ENCODE results near the gene TKFC.

Gene TKFC

DNA sequence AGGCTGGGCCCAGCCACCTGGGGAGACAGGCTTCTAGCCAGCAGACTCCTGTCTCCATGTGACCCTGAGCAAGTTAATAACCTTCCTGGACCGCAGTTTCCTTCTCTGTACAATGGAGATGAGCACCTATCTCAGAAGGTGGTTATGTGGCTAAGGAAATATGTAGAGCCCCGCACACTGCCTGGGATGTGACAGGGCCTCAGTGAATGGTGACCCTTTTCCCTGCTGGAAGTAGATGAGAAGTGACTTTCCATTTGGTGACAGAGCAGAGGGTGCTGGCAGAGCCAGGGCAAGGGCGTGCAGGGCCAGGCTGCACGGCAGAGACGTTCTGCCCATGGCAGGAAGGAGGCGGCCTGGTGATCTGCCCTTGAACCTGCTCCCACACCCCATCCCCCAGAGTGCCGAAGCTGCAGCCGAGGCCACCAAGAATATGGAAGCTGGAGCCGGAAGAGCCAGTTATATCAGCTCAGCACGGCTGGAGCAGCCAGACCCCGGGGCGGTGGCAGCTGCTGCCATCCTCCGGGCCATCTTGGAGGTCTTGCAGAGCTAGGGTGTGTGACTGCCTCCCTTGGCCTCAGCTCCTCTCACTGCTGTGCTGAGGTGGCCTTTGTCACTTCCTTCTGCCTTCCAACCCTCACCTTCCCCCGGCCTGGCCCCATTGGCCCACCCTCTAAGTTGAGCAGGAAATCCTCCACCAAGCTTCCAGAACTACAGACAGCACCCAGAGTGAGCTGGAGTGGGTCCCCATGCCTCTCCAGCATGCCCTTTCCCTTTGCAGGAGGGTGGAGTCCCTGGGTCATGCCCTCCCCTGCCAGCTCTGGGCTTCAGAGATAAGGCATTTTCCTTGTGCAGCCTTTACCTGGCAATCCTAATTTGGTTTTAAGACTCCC, 13.2 kb downstream of the TKFC start:
- no peak for DNase-seq (ENCODE audit: low read depth)

DNA sequence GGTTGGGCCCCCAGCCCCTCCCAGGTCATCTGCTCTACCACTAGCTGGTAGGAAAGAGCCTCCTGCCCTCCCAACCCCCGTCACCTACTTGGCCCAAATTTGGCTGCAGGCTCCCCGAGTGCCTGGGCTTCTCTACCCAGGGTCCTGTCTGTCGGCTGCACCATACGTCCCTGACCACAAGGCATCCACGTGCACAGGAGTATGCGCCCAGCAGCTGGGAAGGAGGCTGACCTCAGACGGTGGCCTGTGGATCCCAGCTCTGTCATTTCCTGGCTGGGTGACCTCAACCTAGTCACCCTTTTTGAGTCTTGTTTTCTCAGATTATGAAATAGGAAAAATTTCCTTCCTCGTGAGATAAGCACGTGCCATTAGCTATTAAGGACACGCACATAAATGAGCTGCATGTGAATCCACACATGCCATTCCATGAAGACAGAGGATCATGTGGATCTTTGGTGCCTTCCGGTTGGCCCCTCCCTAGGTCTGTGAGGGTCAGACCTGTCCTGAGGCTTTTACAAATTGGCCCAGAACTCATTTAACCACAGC, 15.0 kb downstream of the TKFC start:
- no peak for DNase-seq (ENCODE audit: low read depth)

DNA sequence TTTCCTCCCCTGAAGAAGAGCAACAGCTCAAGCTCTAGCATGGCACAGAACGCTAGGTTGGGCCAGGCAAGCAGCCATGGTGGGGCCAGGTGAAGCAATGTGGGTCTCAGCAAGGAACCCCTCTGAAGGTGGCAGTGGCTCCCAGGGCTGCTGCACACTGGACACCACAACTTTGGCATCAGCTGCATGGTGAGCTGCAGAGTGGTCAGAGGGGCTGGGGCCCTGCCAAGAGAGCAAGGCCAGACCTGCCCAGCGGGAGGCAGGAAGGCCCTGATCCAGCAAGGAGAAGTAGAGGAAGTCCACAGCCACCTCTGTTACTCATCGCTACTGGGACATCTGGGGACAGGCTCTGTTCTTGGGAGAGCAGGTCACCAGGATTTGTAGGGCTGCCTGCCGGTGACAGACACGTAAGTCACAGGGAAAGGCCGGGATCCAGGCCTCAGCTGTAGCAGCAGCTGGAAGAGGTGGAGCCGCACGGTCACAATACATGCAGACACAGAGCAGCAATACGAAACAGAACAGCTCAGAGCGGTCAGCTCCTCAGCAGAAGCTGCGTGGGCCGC, 16.2 kb downstream of the TKFC start:
- DNase-seq (ENCODE audit: low read depth): no peak

DNA sequence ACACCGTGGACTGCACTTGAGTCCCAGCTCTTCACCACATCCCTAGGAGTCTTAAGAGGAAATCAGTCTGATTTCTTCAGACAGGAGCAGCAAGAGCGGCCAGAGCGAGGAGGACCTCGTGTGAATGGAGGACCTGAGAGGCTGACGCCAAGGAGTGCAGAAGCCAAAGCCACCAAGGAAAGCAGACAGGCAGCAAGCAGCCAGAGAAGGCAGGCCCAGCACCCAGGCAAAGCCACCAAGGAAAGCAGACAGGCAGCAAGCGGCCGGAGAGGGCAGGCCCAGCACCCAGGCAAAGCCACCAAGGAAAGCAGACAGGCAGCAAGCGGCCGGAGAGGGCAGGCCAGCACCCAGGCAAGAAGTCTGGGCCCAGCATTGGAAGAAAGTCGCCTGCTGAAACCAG, 16.9 kb downstream of the TKFC start:
- no peak for DNase-seq (ENCODE audit: low read depth)

DNA sequence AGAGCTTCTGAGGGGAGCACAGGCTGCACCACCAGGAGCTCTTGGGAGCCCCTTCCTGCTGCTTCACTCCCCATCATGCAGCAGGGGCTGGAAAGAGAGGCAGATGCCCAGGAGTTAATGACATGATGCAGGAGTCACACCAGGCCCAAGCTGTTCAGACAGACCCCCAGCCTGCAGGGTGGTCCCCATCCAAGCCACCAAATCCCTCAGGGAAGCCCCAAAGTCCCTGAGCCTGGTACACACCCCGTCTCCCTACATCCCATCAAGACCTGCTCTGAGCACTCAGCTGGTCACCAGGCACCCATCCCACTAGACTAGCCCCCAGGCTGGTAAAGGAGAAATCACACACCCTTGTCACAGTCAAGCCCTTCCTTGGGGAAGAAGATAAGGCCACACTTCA, 17.3 kb downstream of the TKFC start:
- DNase-seq (ENCODE audit: low read depth): no peak

DNA sequence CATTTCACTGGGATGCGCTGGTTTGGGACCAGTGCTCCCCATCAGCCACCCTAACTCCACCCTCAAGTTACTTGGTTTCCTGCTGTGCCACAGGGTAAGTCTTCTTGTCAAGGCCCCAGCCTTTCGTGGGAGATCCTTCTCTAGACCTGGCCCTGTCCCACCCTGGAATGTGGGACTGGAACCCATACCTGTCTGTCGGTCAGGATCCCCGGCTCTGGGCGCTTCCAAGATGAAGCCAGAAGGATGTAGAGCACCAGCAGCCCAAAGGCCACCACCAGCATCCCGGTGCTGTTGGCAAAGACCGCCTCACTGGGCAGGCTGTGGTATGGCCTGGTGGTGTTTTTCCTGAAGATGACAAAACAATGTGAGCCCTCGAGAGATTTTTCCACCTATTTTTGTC, 17.8 kb downstream of the TKFC start:
- no peak for DNase-seq (ENCODE audit: low read depth)

DNA sequence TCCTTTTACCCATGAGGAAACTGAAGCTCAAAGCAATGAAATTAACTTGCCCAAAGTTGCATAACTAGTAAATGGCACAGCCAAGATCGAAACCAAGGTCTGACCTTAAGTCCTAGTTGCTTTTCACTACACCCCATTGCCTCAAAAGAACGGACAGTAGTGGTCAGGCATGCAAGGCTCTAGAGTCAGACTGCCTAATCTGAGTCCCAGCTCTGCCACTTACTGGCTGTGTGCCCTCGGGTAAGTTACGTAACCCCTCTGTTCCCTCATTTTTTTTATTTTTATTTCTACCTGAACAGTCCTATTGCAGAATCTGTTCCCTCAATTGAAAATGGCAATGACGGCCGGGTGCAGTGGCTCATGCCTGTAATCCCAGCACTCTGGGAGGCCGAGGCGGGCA, 19.0 kb downstream of the TKFC start:
- DNase-seq (ENCODE audit: low read depth): no peak

DNA sequence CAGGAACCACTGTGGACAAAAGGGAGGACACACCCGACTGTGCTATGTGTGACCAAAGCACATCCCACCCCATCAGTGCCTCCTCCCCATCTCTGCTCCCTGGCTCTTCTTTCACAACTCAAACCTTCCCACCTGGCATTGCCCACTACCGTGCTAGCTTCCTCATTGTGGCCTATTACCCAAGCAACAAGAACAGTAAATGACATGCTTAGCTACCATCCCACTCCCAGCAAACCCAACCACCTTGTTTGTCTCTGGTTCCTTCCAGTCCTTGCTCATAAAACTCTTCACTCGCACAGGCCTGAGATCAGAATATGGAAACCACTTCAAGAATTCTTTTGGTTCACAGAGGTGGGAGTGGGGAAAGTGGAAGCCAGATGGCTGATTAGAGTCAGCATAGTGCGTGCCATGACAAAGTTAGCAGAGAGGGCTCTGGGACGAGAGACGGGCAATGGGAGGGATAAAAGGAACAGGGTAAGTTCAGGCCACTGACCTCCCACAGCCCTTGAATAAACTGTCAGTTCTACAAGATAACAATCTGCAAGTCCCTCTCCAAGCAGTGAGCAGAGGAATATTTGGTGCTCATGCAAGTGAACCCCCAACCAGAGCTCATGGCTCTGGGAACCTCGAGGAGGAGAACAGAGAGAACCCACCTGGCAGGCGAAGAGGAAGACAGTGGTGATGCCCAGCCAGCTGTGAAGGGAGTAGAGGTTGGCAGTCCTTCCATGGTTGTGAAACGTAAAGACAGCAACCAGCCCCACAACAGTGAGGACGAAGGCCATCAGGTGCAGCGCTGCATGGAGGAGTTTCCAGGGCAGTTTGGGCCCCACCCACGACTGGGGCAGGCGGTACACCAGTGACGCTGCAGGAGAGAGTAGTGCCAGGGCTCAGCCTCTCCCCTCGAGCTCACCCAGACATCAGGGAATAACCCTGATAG, 20.4 kb downstream of the TKFC start:
- no peak for DNase-seq (ENCODE audit: low read depth)

DNA sequence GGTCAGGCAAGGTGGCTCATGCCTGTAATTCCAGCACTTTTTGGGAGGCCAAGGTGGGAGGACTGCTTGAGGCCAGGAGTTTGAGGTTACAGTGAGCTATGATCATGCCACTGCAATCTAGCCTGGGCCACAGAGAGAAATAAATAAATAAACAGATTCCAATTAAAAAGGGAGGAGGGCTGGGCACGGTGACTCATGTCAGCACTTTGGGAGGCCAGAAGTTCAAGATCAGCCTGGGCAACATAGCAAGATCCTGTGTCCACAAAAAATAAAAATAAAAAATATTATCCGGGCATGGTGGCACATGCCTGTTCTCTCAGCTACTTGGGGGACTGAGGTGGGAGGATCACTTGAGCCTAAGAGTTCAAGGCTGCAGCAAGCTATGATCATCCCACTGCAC, 21.2 kb downstream of the TKFC start:
- DNase-seq (ENCODE audit: low read depth): no peak

DNA sequence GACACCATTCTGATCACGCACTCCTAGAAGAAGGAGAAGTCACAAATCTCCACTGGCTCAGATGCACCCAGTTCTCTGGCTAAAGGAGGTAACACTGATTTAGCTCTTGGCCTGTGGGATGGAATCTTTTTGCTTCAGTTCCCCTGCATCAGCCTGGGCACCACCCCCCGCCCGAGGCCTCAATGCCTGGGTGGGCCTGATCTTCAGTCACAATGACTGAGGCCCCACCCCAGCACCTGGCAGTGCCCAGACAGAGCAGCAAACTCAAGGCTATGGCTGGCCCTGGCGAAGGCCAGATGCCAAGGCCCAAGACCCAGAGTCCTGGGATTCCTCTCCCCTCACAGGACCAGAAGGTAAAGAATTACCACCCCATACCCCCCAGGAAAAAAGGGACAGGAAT, 23.7 kb downstream of the TKFC start:
- no peak for DNase-seq (ENCODE audit: low read depth)

DNA sequence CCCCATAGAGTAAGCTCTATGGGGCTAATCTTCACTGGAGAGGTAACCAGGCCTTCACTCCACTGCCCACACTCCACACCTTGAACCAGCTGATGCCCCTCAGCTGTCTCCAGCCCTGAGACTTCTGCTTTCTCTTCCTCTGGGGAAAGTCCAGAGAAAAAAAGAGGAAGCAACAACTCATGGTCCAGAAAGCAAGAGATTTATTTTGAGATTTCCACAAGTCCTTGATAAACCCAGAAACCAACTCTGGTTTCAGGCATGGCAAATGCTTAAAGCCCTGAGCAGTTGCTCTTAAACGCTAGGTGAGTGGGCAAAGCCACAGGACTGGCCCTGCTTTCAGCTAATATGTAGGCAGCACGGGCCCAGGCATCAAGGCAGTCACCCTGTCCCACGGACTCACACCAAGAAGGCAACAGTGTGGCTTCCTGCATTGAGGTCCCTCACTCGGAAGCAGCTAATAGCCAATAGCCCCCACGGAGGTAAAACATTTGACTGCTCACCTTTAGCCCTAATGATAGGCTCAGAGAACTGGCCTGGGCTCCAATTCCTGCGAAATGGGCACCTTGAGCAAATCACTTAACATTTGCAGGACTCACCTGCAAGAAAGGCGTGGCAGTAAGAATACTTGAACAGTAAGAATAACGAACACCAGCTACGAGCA, 24.3 kb downstream of the TKFC start:
- DNase-seq (ENCODE audit: low read depth): no peak

DNA sequence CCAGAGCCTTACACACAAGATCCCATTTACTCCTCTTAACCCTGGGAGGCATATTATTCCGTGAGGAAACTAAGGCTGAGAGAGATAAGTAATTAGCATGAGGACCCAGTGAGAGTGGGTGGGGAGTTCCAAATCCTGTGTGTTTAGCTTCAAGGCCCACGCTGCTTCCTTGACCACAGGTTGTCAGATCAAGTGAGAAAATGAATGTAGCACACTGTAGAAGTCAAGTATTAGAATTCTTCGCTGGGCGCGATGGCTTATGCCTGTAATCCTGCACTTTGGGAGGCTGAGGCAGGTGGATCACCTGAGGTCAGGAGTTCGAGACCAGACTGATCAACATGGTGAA, 24.8 kb downstream of the TKFC start:
- no peak for DNase-seq (ENCODE audit: low read depth)

DNA sequence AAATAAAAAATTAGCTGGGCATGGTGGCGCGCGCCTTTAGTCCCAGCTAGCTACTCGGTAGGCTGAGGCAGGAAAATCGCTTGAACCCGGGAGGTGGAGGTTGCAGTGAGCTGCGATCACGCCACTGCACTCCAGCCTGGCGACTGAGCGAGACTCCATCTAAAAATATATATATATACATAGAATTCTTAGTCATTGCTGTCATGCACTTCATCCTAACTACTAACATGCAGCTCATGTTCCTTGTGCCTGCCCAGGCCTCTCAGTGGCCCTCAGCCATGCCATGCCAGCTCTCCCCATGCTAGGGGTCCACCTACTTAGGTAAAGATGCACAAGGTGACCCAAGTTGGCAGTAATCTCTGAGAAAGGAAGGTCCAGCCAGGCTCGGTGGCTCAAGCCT, 25.5 kb downstream of the TKFC start:
- no peak for DNase-seq (ENCODE audit: low read depth)

DNA sequence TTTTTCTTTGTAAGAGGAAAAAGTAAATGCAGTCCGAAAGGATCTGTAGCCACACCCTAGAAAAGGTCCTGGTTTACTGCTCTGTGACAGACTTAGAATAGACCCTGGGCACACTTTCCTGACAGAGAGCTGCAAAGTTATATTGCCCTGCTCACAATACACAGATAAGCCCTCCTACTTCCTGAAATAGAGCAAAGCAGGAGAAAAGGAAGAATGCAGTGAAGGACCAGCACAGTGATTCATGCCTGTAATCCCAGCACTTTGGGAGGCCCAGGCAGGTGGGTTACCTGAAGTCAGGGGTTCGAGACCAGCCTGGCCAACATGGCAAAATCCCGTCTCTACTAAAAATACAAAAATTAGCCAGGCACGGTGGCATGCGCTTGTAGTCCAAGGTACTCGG, 26.5 kb downstream of the TKFC start:
- no peak for DNase-seq (ENCODE audit: low read depth)

DNA sequence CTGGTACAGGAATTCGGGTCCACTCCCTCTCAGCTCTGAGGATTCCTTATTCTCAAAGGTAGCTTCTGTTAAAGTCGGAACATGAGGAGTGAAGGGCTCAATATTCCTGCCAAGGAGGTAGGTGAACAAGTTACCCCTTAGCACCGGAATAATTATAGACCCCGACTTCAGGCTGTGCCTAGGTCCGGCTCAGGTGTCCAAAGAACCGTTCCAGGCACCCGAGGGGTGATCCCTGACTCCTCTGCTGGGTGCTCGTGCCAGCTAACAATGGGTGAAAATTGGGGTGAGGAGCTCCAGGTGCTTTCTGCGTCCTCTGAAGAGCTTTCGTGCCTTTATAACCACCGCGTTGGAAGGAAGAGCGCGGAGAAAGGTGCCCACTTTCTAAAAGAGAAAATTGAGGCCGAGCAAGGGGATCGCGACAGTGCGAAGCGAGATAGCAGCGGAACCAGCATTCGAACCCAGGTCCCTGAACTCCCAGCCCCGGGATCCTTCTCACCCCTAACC, 28.3 kb downstream of the TKFC start:
- no peak for DNase-seq (ENCODE audit: low read depth)

DNA sequence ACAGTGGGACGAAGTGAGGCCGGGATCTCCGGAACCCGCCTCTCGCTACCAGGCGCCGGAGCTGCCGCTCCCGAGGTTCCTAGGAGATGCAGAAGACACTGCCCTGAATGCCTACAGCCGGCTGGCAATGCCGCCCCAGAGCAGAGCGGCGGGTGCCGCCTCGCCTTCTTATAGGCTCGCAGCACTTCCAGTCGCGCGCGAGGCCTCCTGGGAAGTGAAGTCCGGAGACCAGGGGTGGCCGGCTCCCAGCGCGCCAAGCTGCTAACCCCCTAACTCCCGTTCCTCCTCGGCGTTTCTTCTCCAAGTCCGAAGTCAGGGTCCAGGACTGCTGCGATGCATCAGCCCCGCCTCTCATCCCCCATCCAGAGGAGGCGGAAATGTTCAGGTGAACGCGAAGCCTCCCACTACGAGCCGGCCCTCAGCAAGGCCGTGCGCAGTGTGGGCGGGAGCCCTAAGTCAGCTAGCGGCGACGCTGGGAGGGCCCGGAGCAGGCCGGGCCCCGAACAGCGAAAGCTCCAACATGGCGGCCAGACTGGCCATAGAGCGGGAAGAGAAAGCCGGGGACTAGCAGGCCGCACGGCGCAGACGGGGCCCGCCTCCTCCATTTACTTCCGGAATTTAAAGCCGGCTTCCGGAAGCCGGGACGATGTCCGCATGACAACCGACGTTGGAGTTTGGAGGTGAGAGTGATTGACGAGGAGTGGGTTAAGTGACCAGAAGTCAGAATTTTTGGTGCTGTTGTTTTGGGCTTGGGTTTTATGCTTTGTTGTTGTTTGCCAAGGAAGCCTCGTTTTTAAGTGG, 28.9 kb downstream of the TKFC start, which contains the start of the genes CYB561A3 and TMEM138:
TSS of gene CYB561A3 (minus strand) at position 142 of the 801 bp plus-strand sequence. CDS start 5,169 bp downstream, outside the sequence.
TSS of gene TMEM138 (plus strand) at position 634 of the 801 bp plus-strand sequence. CDS start 2,017 bp downstream, outside the sequence.
- DNase-seq (ENCODE audit: low read depth): peak; percentile 86

DNA sequence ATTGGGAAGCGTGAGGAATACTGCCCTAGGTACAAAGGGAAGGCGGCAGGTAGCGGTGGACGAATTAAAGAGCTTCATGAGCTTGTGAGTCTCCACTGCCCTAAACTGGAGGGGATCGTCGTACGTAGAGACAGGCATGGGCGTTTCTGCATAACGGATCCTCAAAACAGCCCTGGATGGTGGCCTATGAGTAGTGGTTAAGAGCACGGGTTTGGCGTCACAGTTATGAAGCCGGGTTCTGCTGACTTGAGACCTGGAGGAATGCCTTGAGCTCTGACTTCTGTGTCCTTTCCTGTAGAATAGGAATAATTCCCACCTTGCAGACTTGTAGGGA, 29.5 kb downstream of the TKFC start:
- no peak for DNase-seq (ENCODE audit: low read depth)

DNA sequence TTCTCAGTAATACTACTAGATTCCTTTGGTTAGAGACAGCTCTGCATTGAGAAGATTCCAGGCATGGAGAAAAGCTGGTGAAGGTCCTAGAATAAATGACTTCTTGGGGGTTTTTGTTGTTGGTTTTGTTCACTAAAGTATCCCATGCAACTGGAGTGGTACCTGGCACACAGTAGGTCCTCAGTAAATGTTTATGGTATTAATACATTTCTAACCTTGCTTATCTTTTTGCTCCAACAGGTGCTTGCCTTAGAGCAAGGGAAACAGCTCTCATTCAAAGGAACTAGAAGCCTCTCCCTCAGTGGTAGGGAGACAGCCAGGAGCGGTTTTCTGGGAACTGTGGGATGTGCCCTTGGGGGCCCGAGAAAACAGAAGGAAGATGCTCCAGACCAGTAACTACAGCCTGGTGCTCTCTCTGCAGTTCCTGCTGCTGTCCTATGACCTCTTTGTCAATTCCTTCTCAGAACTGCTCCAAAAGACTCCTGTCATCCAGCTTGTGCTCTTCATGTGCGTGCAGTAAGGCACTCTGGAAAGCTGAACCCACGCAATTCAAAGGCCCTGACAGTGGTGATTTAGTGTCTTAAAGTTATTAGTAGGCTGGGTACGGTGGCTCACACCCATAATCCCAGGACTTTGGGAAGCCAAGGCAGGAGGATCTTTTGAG, 31.1 kb downstream of the TKFC start:
- no peak for DNase-seq (ENCODE audit: low read depth)

DNA sequence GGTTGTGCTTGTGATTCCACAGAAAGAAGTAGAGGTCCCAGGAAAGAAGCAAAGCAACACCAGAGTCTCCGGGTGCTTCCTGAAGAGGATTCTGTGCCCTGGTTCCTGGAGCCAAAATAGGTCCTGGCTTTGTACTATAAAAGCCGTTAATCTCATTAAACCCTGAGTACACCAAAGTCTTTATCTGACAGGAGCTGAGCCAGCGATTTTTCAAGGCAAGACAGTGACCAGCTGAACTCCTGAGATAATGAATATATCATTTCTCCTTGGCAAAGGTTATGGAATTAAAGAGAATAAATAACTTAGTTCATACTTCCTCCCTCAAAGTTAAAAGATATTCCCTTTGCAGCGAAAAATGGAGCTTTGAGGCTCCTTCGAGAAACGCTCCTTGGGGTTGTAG, 34.4 kb downstream of the TKFC start:
- DNase-seq (ENCODE audit: low read depth): no peak

DNA sequence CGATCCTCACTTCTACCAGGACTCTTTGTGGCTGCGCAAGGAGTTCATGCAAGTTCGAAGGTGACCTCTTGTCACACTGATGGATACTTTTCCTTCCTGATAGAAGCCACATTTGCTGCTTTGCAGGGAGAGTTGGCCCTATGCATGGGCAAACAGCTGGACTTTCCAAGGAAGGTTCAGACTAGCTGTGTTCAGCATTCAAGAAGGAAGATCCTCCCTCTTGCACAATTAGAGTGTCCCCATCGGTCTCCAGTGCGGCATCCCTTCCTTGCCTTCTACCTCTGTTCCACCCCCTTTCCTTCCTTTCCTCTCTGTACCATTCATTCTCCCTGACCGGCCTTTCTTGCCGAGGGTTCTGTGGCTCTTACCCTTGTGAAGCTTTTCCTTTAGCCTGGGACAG, 35.6 kb downstream of the TKFC start:
- no peak for DNase-seq (ENCODE audit: low read depth)
